HG03280 (cell line): ENCODE measurements around the gene NUP188.
"Not testable (repeated sequence)": the region's sequence is repeated elsewhere in the genome, so short reads cannot be mapped to it uniquely, and the experiment has no call there.

Source experiments
- ATAC-seq: cut with Tn5 transposase; IDR thresholded peaks from one replicate; pipeline ENCODE4 v1.9.1; 2021; ENCODE audit warnings: mild to moderate bottlenecking, moderate library complexity; ENCODE audit not compliant: unreplicated experiment

The NUP188 gene

DNA sequence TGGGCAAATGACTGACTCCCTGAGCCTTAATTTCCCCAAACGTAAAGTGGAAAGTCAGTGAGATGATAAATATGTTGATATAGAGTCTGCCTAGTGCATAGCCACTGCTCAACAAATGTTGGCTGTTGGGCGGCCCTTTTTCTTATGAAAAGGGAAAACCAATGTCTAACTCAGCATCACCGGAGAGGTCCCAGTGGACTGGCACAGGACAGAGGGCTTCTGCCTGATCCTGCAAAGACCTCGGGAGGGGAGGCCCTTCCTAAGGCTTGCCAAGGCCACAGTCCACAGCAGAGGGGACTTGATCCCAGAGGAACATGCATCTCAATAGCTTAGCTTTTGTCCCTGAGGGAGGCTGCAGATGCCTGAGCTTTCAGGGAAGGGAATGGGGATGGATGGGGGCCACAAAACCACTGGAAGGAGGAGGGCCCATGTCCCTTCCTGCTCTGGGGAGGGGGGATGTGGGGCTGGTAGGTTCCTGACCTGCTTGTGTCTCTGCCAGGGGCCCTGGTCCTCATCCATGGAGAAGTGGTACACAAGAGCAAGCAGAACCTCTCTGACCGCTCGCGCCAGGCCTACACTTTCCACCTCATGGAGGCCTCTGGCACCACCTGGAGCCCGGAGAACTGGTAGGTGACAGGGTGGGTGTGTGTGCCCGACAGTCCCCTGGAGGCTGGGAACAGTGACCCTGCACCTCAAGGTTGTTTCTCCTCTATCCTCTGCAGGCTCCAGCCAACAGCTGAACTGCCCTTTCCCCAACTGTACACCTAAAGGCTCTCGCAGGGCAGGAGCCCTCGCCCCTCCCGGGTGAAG lies 6.3 kb upstream of the NUP188 start:
- no peak for ATAC-seq

GRCh38 chr9:128943832-128944620 lies 3.5 kb upstream of the NUP188 start:
- no peak for ATAC-seq

GRCh38 chr9:128944966-128945365 lies 2.5 kb upstream of the NUP188 start:
- ATAC-seq, result not testable (repeated sequence)

DNA sequence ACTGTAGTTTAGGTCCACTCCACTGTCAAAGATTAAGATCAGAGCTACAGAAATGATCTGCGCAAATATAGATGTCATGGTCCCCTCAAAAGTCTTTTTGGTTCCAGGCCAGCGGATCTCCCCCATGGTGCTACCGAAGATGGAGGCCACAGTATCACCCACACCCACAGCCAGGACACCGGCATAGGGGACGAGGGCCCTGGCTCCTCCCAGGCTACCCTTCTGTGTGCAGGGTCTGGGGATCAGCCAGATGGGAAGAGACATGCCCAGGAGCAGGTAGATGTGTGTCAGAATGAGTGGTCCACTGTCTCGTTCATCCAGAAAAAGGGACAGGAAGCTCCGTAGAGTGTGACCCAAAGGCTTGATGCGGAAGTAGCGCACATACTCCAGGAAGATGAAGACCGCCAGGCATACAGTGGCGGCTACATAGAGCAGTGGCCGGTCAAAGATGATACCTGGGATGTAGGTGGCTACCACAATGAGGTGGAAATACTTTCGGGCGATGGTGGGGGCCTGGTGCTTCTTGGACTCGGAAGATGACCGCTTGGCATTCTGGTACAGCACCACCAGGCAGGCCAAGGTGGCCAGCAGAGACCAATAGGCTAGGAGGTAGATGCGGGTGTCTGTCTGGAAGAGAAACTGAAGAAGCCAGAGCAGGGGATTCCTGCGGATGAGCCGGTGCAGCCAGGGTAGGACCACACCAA lies 1.5 kb upstream of the NUP188 start:
- ATAC-seq, result no peak

DNA sequence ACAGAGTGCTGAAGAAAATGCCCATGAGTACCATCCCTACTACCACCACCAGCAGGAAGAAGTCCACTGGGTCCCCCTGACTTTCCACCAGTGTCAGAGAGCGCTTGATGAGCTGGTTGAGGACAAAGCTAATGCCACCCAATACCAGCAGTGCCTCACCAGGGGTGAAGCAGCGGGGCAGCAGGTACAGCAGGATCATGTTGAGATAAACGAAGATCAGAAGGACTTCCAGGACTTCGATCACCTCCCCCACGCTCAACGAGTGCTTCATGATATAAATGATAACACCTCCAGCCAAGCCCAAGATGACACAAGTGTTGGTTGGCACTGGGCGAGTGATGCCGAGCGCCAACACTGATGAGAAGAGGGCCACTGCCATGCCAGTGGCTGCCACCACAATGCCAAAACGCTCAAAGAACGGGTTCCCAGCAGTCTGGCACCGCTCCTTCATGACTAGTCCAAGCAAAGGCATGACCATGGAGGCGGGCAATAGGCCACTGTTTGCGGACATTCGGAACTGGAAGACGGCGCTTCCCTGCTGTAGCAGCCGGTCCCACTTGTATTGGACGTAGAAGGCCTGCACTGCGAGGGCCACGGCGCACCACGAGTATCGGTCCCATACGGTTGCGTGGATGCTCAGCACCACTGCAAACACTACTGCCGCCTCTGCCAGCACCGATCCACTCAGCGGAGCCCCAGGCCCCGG lies 775 bp upstream of the NUP188 start:
- peak; percentile 16 for ATAC-seq

DNA sequence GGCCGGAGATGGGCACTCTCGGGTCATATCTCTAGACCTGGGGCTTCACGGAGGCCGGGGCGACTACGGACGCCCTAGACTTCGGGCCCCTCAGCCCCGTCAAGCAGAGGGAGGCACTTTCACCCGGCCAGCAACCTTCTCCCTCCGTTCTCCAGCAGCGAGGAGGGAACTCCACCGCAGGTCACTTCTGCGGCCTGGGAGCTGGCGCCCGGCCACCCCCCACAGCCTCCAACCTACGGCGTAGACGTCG lies 297 bp upstream of the NUP188 start:
- ATAC-seq, result no peak

GRCh38 chr9:128961403-128961802 lies 13.9 kb downstream of the NUP188 start:
- ATAC-seq, result not testable (repeated sequence)

GRCh38 chr9:128969491-128969890 lies 22.0 kb downstream of the NUP188 start:
- ATAC-seq, result no peak

DNA sequence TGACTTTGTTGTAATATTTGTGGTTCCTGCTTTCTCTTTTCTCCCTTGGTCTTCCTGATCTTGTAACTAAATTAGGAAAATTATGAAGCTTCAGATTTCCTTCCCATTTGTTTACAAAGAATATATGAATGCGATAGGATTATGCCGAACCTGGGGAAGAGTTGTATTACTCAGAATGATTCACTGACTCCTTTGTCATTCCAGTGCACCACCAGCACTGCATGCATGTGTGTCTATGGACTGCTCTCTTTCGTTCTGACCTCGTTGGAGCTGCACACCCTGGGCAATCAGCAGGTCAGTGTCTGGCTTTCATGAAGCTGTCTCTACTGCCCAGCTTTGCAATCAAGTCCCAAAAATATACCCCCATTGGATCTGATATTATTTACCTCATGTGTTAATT lies 25.5 kb downstream of the NUP188 start:
- no peak for ATAC-seq

DNA sequence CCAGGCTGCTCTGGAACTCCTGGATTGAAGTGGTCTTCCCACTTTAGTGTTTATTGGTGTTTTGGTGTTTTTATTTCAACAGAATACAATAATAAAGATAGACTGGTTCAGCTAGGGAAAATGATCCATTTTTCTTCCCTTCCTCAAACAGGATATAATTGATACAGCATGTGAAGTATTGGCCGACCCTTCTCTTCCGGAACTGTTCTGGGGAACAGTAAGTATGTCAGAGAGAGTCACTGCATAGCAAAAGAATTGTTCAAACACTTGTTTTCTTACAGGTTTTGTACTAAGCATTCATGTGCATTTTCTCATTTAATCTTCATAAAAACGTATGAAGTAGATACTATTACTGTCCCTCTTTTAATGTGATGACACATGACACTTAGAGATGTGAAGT lies 31.6 kb downstream of the NUP188 start:
- no peak for ATAC-seq

- ATAC-seq, result no peak
Observed at GRCh38 chr9:128983536-128983935, 36.0 kb downstream of the NUP188 start.

DNA sequence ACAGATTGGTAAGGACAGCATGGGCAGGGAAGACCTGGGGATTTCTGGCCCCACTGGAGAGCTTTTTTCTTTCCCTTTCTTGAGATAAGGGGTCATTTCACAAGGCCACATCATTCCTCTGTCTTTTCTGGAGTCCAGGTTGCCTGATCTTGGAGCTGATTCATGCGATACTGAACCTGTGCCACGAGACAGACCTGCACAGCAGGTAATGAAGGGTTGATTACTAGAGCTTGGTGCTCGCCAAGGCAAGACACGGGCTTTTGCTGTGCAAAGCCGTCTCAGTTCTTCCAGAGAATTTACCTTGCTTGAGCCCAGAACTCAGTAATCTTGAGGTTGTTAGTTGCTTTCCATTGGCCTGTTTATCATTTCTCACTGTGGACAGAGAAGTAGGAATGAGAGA lies 39.2 kb downstream of the NUP188 start:
- no peak for ATAC-seq

DNA sequence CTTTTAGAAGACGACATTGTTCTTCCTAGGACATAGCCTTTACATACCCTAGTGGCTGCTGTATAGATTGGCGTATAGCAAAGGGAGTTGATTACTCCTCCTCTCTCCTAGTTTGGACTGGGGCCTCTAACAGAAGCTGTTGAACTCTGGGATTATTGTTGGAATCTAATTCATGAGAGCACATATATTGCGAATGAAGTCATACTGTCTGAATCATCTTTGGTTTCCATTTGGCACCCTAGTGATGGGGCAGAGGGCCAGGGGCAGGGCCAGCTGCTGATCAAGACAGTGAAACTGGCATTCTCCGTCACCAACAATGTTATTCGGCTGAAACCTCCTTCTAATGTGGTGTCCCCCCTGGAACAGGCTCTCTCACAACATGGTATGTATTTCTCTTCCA lies 40.3 kb downstream of the NUP188 start:
- ATAC-seq, result no peak

GRCh38 chr9:128992995-128993394 lies 45.5 kb downstream of the NUP188 start:
- ATAC-seq, result no peak

GRCh38 chr9:128995791-128996190 lies 48.3 kb downstream of the NUP188 start:
- ATAC-seq, result no peak

DNA sequence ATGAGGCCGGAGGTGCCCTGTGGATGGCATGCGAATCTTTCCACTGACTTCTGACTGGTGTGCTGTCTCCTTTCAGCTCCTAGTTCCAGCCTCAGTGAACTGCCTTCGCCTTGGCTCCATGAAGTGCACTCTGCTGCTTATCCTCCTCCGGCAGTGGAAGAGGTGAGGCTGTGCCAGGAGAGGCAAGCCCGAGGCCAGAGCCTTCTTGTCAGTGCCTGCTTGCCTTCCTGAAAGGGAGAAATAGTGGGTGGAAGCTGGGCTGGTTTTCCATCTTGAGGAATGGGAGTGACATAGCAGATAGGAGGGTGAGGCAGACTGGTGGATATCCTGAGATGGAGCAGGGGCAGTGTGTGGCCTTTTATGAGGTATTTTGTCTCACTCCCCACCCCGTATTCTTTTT lies 51.0 kb downstream of the NUP188 start:
- ATAC-seq, result no peak

DNA sequence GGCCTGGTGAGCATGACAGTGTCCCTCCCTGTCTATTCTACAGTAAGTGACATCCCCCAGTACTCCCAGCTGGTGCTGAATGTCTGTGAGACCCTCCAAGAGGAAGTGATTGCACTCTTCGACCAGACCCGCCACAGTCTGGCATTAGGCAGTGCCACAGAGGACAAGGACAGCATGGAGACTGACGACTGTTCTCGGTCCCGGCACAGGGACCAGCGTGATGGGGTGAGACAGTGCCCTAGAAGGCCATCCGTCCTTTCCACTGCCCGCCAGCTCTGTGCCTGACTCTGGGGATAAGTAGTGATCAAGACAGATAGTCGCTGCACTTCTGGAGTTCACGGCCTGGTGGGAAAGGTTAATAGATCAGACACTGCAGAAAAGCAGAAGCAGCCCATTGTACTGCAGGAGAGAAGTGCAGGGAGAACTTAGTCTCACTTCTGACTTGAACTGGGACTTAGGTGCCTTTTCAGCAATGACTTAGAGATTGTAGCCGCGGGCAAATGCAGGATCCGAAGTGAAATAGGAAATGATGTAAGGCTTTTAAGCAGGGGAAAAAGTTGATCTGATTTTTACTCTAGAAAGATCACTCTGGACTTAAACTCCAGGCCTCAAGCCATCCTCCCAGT lies 52.2 kb downstream of the NUP188 start:
- no peak for ATAC-seq

- no peak for ATAC-seq
Observed at GRCh38 chr9:129001504-129002325, 54.2 kb downstream of the NUP188 start.

GRCh38 chr9:129002992-129003391 lies 55.5 kb downstream of the NUP188 start:
- no peak for ATAC-seq

GRCh38 chr9:129004173-129004572 lies 56.7 kb downstream of the NUP188 start:
- ATAC-seq, result not testable (repeated sequence)
